Ectodermal cell (in vitro differentiated cells): ENCODE results near the gene SRSF10. TPM values are rescaled to one million over a fixed set of nuclear protein-coding genes. Genes with fewer than 3 reads are reported as not detected.

Source experiments
- H3K27ac ChIP-seq: 2 replicates; pipeline ENCODE4 v1.7.0; 2013; ENCODE audit warnings: mild to moderate bottlenecking, low read depth, low read length; ENCODE audit not compliant: insufficient read depth, poor library complexity, severe bottlenecking
- H3K27me3 ChIP-seq: 2 replicates; pipeline ENCODE4 v1.7.0; 2013; ENCODE audit warnings: mild to moderate bottlenecking, low read length; ENCODE audit not compliant: insufficient read depth, control insufficient read depth, poor library complexity, severe bottlenecking
- H3K36me3 ChIP-seq: one replicate; pipeline ENCODE4 v1.7.0; 2013; ENCODE audit warnings: low read length; ENCODE audit not compliant: control insufficient read depth, insufficient read depth
- H3K4me1 ChIP-seq: one replicate; pipeline ENCODE4 v1.7.0; 2013; ENCODE audit warnings: low read length; ENCODE audit not compliant: control insufficient read depth, insufficient read depth
- H3K4me3 ChIP-seq: 2 replicates; pipeline ENCODE4 v1.7.0; 2013; ENCODE audit warnings: low read depth, low read length, control low read depth; ENCODE audit not compliant: insufficient read depth
- H3K9me3 ChIP-seq: 2 replicates; pipeline ENCODE4 v1.7.0; 2013; ENCODE audit warnings: mild to moderate bottlenecking, low read length, moderate library complexity; ENCODE audit not compliant: control insufficient read depth
- WGBS, 2 experiments: methylation state at CpG; one replicate each; pipeline ENCODE4 v1.1.7; 2013; ENCODE audit warnings: missing lambda C conversion rate in 2 of 2; 5-methylcytosine and 5-hydroxymethylcytosine counted together
- polyA plus RNA-seq, 4 experiments: library from polyadenylated mRNA; stranded (reverse); fragments of 50-300 nt; gene quantifications; one replicate each; pipeline ENCODE4 v1.2.3, GENCODE V29; 2013

The SRSF10 gene
- 202 TPM for polyA plus RNA-seq (2013, experiment 1 of 4)
- 214 TPM for polyA plus RNA-seq (2013, experiment 2 of 4)
- 160 TPM for polyA plus RNA-seq (2013, experiment 3 of 4)
- 166 TPM for polyA plus RNA-seq (2013, experiment 4 of 4)

DNA sequence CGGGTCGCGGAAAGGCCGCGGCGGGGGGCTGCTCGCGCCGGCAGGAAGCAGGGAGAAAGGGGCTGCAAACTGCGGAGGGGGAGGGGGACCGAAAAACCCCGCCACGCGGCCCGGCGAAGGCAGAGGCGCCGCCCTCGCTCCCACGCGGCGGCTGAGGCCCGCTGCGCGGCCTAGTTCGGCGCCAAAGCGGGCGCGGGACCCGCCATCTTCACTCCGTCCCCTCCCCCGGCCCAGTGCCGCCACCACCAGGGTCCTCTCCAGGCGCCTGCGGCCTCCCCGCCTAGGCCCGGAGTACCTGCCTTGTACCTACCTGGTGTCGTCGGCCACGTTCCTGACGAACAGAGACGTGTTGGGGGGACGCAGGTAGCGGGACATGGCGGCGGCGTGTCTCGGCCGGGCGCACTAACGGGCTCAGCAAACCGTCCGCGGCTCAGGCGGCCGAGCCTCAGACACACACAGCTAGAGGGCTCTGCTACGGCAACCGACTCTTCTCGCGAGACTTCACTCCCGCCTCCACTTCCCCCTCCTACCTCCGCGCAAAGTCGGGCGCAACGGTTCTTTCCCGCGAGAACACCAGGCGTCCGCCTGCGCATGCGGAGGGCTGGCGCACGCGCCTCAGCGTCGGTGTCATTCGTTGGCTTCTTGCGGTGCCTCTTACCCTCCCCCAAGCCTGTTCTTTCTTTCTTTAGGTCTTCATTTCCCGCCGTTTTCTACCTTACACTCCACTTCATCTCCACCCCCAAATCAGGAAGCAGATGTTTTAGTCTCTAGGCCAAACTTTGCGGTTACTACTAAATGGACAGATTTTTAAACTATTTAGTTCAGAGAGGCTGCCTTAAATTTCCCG, at the start of gene SRSF10:
Gene SRSF10, minus strand, starts transcription at position 447 of the 847 bp plus-strand sequence. Its CDS starts 72 bp downstream, at position 375.
- H3K9me3 ChIP-seq = no peaks in the 10 kb centered on the region
- peaks cover 11% of the 10 kb centered on the region for H3K4me1 ChIP-seq
- 1% methylated on average over 84 of the region's 84 CpGs for WGBS, 2 experiments

DNA sequence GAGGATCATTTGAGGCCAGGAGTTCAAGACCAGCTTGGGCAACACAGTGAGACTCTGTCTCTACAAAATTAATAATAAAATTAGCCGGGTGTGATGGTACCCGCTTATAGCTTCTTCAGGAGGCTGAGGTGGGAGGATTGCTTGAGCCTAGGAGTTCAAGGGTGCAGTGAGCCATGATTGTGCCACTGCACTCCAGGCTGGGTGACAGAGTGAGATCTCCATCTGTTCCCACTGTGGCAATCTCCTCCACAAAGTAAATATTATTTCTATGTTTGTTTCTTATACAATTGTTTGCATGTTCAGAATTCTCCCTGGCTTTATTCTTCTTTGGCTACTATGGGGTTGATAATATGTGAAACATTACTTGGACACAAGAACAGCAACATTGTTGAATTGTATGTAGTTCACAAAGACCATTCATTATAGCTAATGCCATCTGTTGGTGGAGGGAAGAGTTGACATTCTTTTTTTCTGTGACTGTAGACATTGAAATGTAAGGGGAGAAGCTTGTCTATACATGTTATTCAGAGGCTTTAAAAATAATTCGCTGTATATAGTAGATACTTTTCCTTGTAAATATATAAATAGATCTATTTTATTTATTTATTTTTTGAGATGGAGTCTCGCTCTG, 47.8 kb upstream of the SRSF10 start:
- H3K4me1 ChIP-seq = no peaks in the 10 kb centered on the region
- no peak overlapping the region for H3K4me3 ChIP-seq
- H3K36me3 ChIP-seq = no peaks in the 10 kb centered on the region
- H3K27me3 ChIP-seq = no peaks in the 10 kb centered on the region
- 92 to 94% methylated on average over 3 of the region's 4 CpGs for WGBS, 2 experiments
- H3K27ac ChIP-seq = no peak overlapping the region
- no peaks in the 10 kb centered on the region for H3K9me3 ChIP-seq

More for the DNA sequence above, at the start of gene SRSF10:
- Histone ChIP-seq H3K27me3 (no peaks in the 10 kb centered on the region), H3K36me3 (peaks cover 4% of the 10 kb centered on the region), H3K27ac (peak within 1 kb of the TSS; percentile 98), H3K4me3 (peak within 1 kb of the TSS; percentile 97)

DNA sequence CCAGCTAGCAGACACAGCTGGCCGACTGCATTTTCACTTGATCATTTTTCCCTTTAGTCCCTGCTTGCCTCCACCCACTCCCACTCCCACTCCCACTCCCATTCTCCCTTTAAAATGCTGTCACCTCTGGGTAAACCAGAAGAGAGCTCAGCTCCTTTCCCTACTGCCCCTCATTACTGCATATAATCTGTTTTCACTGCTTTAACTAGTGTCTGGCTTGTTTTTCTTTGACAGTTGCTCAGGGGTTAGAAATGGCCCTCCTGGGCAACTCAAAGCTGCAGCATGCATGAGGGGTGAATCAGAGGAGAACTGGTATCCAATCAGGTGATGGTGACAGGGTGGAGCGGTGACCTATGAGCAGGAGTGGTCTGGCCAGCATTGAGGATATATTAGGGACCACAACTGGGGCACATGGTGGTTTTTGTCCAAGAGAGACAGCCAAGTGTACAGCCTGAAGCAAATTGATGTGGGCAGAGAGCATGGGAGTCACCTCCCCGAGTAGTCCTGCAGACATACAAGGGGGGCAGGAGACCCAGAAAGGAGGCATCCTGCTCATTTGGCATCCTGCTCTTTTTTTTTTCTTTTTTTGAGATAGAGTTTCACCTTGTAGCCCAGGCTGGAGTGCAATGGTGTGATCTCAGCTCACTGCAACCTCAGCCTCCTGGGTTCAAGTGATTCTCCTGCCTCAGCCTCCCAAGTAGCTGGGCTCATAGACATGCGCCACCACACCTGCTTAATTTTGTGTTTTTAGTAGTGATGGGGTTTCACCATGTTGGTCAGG, 42.6 kb upstream of the SRSF10 start:
- Histone ChIP-seq H3K27ac (no peak overlapping the region), H3K9me3 (no peaks in the 10 kb centered on the region), H3K27me3 (no peaks in the 10 kb centered on the region), H3K4me3 (no peak overlapping the region), H3K36me3 (no peaks in the 10 kb centered on the region), H3K4me1 (peaks cover 13% of the 10 kb centered on the region)
- WGBS, 2 experiments = 84 to 86% methylated on average over 4 of the region's 4 CpGs

DNA sequence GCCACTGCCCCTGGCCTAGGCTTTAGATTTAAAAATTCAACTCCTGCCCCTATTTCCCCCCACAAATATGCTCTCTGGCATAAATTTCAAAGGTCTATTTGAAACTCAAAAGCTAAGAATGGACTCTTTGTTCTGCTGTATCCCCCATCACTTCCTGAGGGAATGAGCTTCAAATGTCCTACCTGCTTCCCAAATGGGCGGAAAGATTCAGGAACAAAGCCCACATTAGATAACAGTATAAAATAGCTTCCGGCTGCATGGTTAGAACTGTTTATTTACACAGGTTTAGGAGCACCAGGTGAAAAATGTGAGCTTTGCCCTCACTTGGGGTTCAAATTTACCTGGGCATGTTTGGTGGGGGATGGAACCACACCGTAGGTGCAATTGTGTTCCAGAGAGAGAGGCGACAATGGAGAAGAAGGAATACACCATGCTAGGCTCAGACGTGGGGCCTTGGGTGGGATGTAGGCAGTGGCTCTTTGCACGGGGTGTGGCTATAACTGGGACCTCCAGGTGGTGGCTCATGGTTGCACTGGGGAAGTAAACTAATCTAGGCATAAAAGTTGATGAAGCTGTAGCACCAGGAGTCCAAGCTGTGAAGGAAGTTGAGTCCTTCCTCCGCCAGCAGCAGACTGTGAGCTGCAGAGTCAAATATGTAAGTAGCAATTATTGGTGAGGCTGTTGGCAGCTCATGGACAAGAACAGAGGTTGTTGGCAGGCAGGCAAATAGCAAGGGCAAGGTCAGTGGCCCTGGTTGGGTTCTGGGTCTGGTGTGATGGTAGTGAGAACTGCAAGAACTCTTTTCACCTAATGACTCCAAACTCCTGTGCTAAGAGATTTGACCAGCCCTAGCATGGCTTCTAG, 41.5 kb upstream of the SRSF10 start:
- no peaks in the 10 kb centered on the region for H3K27me3 ChIP-seq
- no peak overlapping the region for H3K27ac ChIP-seq
- WGBS, 2 experiments = 91% methylated on average over 7 of the region's 7 CpGs
- H3K4me3 ChIP-seq = no peak overlapping the region
- no peaks in the 10 kb centered on the region for H3K9me3 ChIP-seq
- H3K36me3 ChIP-seq = no peaks in the 10 kb centered on the region
- peaks cover 13% of the 10 kb centered on the region for H3K4me1 ChIP-seq

DNA sequence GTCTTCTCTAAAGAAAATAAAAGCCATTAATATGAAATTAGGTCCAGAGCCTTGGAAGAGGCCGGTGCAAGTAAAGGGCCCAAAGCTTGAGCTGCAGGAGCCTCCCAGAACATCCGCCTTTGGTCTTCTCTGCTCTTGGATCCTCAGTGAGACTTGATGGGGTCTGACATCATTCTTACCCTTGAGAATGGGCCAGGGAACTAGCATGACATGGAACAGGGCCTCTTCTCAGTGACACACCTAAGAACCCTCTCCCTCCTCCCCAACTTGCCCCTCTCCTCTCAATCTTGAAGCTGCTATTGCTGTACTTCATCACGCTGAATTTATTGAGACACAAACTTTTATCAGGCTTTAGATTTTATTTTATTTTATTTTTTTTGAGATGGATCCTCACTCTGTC, 40.3 kb upstream of the SRSF10 start:
- Histone ChIP-seq H3K4me1 (peaks cover 13% of the 10 kb centered on the region), H3K4me3 (no peak overlapping the region), H3K27ac (no peak overlapping the region), H3K9me3 (no peaks in the 10 kb centered on the region), H3K36me3 (no peaks in the 10 kb centered on the region), H3K27me3 (no peaks in the 10 kb centered on the region)
- 91 to 95% methylated on average over 3 of the region's 3 CpGs for WGBS, 2 experiments

DNA sequence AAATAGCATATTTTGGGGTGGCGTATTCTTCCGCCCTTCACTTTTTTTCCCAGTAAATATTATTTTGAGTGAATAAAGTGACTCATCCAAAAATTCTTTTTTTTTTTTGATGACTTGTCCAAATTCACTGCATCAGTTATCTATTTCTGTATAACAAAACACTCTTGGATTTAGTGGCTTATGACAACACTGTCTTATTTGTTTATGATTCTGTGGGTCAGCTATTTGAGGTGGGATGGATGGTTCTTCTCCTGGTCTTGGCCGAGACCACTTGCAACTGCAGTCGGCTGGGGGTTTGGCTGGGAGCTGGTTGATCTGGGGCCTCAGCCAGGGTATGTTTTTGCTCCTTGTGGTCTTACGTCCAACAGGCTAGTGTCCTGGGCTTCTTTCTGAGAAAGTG, 39.9 kb upstream of the SRSF10 start:
- Histone ChIP-seq H3K4me3 (no peak overlapping the region), H3K9me3 (no peaks in the 10 kb centered on the region), H3K4me1 (peaks cover 13% of the 10 kb centered on the region), H3K36me3 (no peaks in the 10 kb centered on the region), H3K27ac (no peak overlapping the region), H3K27me3 (no peaks in the 10 kb centered on the region)
- WGBS, 2 experiments = 86 to 94% methylated on average over 3 to 5 of the region's 5 CpGs

DNA sequence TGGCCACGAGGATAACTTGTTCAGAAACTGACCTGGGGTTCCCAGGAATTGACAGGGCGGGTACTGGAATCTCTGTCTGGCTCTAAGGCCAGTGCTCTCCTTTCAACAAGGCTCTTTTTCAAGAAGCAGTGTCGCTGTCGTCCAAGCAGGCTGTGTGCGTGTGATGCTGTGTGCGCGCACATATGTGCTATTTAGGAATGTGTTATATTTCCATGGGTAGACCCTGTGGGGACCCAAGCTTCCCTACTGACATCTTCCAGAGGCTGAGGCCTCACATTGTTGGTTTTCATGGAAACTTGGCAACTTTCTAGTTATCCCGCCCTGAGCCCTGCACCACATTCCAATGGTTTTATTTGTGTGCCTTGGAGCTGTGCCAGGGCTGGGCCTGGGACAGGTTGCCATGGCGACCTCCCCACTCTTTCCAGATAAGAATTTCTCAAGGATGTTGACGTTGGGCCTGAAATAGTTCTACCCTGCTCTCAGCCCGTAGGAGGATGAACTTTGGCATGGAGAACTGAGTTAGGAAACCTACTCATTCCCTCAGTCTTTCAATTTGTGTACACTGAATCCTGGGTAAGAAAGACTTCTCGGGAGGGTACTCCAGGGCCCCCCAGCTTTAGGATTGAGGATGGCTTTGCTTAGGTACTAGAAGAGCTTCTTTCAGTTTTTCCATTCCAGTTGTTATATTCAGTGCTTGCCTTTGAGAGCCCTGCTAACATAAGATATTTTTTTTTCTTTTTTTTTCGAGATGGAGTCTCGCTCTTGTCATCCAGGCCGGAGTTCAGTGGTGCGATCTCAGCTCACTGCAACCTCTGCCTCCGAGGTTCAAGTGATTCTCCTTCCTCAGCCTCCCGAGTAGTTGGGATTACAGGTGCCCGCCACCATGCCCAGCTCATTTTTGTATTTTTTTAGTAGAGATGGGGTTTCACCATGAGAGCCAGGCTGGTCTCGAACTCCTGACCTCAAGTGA, 38.8 kb upstream of the SRSF10 start:
- Histone ChIP-seq H3K27me3 (no peaks in the 10 kb centered on the region), H3K4me1 (peaks cover 13% of the 10 kb centered on the region), H3K27ac (peak overlapping the region; percentile 73), H3K36me3 (no peaks in the 10 kb centered on the region), H3K9me3 (no peaks in the 10 kb centered on the region), H3K4me3 (no peak overlapping the region)
- WGBS, 2 experiments = 80 to 84% methylated on average over 20 of the region's 20 CpGs

DNA sequence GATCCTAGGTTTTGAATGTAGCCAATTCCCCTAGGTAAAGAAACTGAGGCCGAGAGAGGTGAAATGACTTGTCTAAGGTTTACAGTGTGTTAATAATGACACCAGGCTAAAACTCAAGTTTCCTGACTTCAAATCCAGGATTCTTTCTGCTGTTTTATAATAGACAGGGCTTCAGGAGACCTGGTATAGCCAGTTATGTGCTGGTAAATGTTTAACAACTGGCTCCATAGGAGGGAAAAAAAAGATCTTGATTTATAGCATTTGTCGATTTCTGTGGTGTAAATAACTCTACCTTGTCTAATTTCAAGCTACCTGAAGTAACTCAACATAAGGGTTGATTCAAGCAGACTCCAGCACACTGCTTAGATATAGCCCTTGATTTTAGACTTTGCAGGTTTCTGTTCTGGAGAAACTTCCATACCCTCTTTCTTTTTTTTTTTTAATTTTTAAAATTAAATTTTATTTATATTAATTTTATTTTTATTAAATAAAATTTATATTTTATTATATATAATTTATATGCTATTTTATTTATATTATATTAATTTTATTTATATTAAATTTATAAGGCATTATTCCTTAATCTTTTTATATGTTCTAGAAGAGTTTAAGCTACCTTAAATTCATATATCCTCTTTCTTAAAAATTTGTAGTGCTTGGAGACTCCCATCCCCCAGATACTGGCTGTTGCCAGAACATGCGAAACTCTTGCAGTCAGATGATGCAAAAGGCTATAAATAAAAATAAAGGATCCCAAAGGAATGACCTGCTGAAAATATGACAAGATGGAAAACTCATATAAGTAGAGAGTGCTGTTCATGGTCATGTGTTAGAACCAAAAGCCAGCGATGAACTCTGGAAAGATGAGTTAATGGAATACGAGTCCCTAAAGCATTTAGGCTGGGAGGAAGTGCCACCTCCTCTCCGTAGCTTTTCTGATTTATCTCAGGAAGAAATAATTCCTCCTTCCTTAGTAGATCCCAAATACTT, 35.4 kb upstream of the SRSF10 start:
- Histone ChIP-seq H3K27me3 (no peaks in the 10 kb centered on the region), H3K9me3 (no peaks in the 10 kb centered on the region), H3K36me3 (no peaks in the 10 kb centered on the region), H3K4me1 (peaks cover 11% of the 10 kb centered on the region), H3K27ac (no peak overlapping the region), H3K4me3 (no peak overlapping the region)
- WGBS, 2 experiments = 89 to 92% methylated on average over 6 of the region's 6 CpGs
